OCI-LY3 (cell line): ENCODE results near the gene PTHLH.

Experiments used
- H2AFZ ChIP-seq: fragments of 200-600, 300-600 bp; shearing (Covaris generic); 2 replicates; pipeline ENCODE4 v1.6.0; 2014; ENCODE audit warnings: antibody characterized with exemption, low read depth, low read length
- H3K27ac ChIP-seq: fragments of 200-600, 300-600 bp; sonication (generic); 2 replicates; pipeline ENCODE4 v1.5.1; 2014; ENCODE audit warnings: mild to moderate bottlenecking, low read length, moderate library complexity, mixed read lengths
- H3K27me3 ChIP-seq: fragments of 200-600, 300-600 bp; sonication (generic); 2 replicates; pipeline ENCODE4 v1.6.1; 2014; ENCODE audit warnings: low read depth, low read length, mixed read lengths
- H3K36me3 ChIP-seq: fragments of 200-600, 300-600 bp; sonication (generic); replicated peaks from 2 replicates; pipeline ENCODE3; 2014; ENCODE audit warnings: low read depth, low read length, mixed read lengths
- H3K4me1 ChIP-seq: fragments of 300-600, 200-600 bp; sonication (generic); 2 replicates; pipeline ENCODE4 v1.6.1; 2014; ENCODE audit warnings: low read length, mixed read lengths
- H3K4me2 ChIP-seq: fragments of 200-600, 300-600 bp; sonication (generic); 2 replicates; pipeline ENCODE4 v1.6.1; 2014; ENCODE audit warnings: low read length, mixed read lengths
- H3K4me3 ChIP-seq: fragments of 300-600, 200-600 bp; sonication (generic); 2 replicates; pipeline ENCODE4 v1.5.1; 2014; ENCODE audit warnings: antibody characterized with exemption, mild to moderate bottlenecking, low read length, moderate library complexity
- H3K79me2 ChIP-seq: fragments of 300-600, 200-600 bp; shearing (Covaris generic); 2 replicates; pipeline ENCODE4 v1.6.1; 2014; ENCODE audit warnings: mild to moderate bottlenecking, low read length, mixed read lengths
- H3K9ac ChIP-seq: fragments of 300-600, 200-600 bp; shearing (Covaris generic); 2 replicates; pipeline ENCODE4 v1.6.0; 2014; ENCODE audit warnings: mild to moderate bottlenecking, low read length, moderate library complexity
- H3K9me3 ChIP-seq: fragments of 200-600, 300-600 bp; shearing (Covaris generic); 2 replicates; pipeline ENCODE4 v1.6.1; 2014; ENCODE audit warnings: low read length, mixed read lengths; ENCODE audit not compliant: insufficient read depth
- H4K20me1 ChIP-seq: fragments of 200-600, 300-600 bp; sonication (generic); 2 replicates; pipeline ENCODE4 v1.6.1; 2016; ENCODE audit warnings: low read length, mixed read lengths; ENCODE audit not compliant: insufficient read depth
- EZH2phosphoT487 ChIP-seq: fragments of 200-600 bp; shearing (Covaris generic); IDR thresholded peaks from 2 replicates; pipeline ENCODE4 v1.6.1; 2018; ENCODE audit warnings: antibody characterized with exemption, mixed run types, low read depth
- TF ChIP-seq, protein P1 (sequence below): fragments of 200-600, 300-600 bp; sonication (generic); IDR thresholded peaks from 2 replicates; pipeline ENCODE4 v1.5.1; 2014; ENCODE audit warnings: antibody characterized with exemption, low read length, low read depth

Gene PTHLH

DNA sequence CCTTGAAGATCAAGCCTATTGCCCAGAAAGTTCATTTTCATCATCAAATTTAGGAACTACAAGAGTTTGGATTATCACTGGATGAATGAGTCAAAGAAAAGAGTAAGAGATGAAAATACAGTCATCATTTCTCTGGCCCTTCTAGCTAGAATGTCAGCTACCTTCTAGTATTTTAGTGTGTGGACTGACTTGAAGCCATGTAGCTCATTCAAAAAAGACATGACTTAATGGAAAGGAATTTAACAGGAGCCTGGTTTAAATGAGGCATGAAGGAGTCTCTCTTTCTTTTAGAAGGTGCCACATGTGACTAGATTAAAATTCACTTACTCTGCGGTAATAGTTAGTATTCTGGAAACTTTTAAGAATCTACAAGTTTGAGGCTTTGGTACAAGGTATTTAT lies 7.1 kb downstream of the PTHLH start:
- Histone ChIP-seq H3K36me3 (no peaks in the 10 kb centered on the region), H3K4me1 (peaks cover 20% of the 10 kb centered on the region)

DNA sequence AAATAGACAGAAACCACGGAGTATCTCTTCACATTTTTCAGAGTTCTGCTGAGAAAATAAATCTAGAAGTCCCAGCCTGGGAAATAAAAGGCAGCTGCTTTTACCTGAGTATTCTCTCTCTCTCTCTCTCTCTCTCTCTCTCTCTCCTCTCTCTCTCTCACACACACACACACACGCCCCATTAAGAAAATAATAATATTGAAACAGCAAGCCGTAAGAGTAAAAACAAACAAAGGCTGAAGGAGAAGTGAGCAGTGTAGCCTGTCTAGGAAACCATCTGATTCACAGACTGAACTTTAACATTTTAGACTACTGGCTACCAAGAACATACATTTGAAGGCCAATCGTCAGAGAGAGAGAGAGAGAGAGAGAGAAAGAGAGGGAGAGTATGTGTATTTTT lies 8.4 kb downstream of the PTHLH start:
- H3K36me3 ChIP-seq: no peaks in the 10 kb centered on the region
- TF ChIP-seq EZH2phosphoT487: no peak
- TF ChIP-seq, protein P1, sequence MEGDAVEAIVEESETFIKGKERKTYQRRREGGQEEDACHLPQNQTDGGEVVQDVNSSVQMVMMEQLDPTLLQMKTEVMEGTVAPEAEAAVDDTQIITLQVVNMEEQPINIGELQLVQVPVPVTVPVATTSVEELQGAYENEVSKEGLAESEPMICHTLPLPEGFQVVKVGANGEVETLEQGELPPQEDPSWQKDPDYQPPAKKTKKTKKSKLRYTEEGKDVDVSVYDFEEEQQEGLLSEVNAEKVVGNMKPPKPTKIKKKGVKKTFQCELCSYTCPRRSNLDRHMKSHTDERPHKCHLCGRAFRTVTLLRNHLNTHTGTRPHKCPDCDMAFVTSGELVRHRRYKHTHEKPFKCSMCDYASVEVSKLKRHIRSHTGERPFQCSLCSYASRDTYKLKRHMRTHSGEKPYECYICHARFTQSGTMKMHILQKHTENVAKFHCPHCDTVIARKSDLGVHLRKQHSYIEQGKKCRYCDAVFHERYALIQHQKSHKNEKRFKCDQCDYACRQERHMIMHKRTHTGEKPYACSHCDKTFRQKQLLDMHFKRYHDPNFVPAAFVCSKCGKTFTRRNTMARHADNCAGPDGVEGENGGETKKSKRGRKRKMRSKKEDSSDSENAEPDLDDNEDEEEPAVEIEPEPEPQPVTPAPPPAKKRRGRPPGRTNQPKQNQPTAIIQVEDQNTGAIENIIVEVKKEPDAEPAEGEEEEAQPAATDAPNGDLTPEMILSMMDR: no peak
- no peaks in the 10 kb centered on the region for H3K79me2 ChIP-seq
- no peak overlapping the region for H3K9ac ChIP-seq
- peaks cover 7% of the 10 kb centered on the region for H3K27me3 ChIP-seq
- no peak overlapping the region for H3K4me3 ChIP-seq
- H3K4me1 ChIP-seq: peaks cover 16% of the 10 kb centered on the region
- no peaks in the 10 kb centered on the region for H3K9me3 ChIP-seq
- peak overlapping the region; percentile 58 for H2AFZ ChIP-seq
- no peaks in the 10 kb centered on the region for H4K20me1 ChIP-seq
- H3K27ac ChIP-seq: no peak overlapping the region
- H3K4me2 ChIP-seq: peak overlapping the region; percentile 18; the same call in 1 of the 2 replicates

More for the DNA sequence above, 7.1 kb downstream of the PTHLH start:
- no peak for TF ChIP-seq EZH2phosphoT487
- TF ChIP-seq, protein P1: no peak
- peaks cover 7% of the 10 kb centered on the region for H3K27me3 ChIP-seq
- H3K27ac ChIP-seq: no peak overlapping the region
- no peak overlapping the region for H3K4me2 ChIP-seq
- H4K20me1 ChIP-seq: no peaks in the 10 kb centered on the region
- H2AFZ ChIP-seq: no peak overlapping the region
- H3K9ac ChIP-seq: no peak overlapping the region
- H3K79me2 ChIP-seq: no peaks in the 10 kb centered on the region
- H3K9me3 ChIP-seq: no peaks in the 10 kb centered on the region
- no peak overlapping the region for H3K4me3 ChIP-seq

DNA sequence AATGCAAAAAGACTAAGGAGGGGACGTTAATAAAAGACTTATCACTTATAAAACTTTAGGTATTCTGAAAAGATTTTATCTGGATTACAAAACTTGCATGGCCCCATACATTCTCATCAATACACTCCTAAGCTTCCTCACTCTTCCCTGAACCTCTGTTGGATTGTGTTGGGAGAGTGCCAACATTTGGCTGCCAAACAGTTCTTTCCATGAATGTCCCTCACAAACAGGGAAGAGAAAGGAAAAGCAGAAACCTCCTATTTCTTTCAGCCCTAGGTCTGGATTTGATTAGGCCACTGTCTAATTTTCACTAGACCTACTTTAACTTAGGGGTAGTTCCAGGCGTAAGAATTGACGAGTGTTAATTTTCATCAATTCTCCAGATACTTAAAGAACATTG lies 11.7 kb downstream of the PTHLH start:
- TF ChIP-seq, protein P1: no peak
- TF ChIP-seq EZH2phosphoT487: no peak
- Histone ChIP-seq H2AFZ (no peak overlapping the region), H3K27me3 (peaks cover under 1% of the 10 kb centered on the region), H3K9ac (no peak overlapping the region), H3K36me3 (no peaks in the 10 kb centered on the region), H4K20me1 (no peaks in the 10 kb centered on the region), H3K4me2 (no peak overlapping the region), H3K27ac (no peak overlapping the region), H3K4me3 (no peak overlapping the region), H3K9me3 (no peaks in the 10 kb centered on the region), H3K79me2 (no peaks in the 10 kb centered on the region), H3K4me1 (peaks cover 7% of the 10 kb centered on the region)

DNA sequence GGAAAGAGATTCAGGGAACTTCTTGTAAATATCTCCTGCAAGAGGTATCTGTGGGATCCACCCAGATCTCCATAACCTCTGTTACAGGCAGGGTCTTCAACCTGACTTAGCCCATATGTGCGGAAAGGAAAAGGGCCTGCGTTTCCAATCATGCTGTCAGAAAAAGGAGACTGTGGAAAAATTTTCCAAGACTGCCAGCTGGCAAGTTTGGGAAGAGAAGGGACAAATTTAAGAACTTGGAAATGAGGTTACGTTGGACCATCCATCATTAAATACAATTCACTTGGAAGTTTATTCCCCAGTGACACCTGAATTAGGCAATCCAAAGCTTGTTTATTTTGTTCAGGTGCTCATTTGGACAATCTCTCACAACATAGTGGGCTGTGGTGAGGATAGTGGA lies 13.9 kb downstream of the PTHLH start:
- peaks cover under 1% of the 10 kb centered on the region; the same call in 1 of the 2 replicates for H3K4me1 ChIP-seq
- TF ChIP-seq, protein P1: no peak
- TF ChIP-seq EZH2phosphoT487: no peak

More for the DNA sequence above, 13.9 kb downstream of the PTHLH start:
- Histone ChIP-seq H3K9me3 (no peaks in the 10 kb centered on the region), H2AFZ (no peak overlapping the region), H4K20me1 (no peaks in the 10 kb centered on the region), H3K36me3 (no peaks in the 10 kb centered on the region), H3K79me2 (no peaks in the 10 kb centered on the region), H3K27ac (no peak overlapping the region), H3K9ac (no peak overlapping the region), H3K4me3 (no peak overlapping the region), H3K27me3 (no peaks in the 10 kb centered on the region), H3K4me2 (no peak overlapping the region)
